ENCODE results near the gene TYK2. TPM values are rescaled to one million over a fixed set of nuclear protein-coding genes. Genes with fewer than 3 reads are reported as not detected.

The TYK2 gene
- total and polyA plus RNA-seq, 9 of the 15 experiments (the other 6 are each of a cell fraction or from before 2014, with no cell fraction given), result 15.0 to 182 (median 85.9) TPM

GRCh38 chr19:10416083-10416379, 35.7 kb upstream of the TYK2 start:
- intact Hi-C loops (cut with micrococcal nuclease), result no loop called here
- H3K4me1 ChIP-seq (replicated peaks in 1 of 2; ENCODE audit: control insufficient read depth in 2 of 2, insufficient read depth in 2 of 2, low read length in 2 of 2), result peaks cover 27 to 56% of the 10 kb centered on the region in 2 experiments
- in situ Hi-C loops (cut with MboI), result no loop called here
- H2AFZ ChIP-seq (ENCODE audit: low read depth, low read length), result peak overlapping the region; percentile 85
- ChIA-PET POLR2A (interaction anchor here (0.5 to 1.9 kb wide), 14 partner anchors 9 to 1524 kb away, joined by 3 to 9 read pairs (median 3); partner anchors contain the start of genes CDC37, CNN1, ICAM1 and TYK2), CTCF (ENCODE audit: low intra/inter-chr PET ratio) (interaction anchor here (0.6 to 2.5 kb wide), 3 partner anchors 9 to 414 kb away, joined by 3 to 10 read pairs (median 3); no protein-coding TSS in a partner anchor)
- no TSS peak for BruUV-seq (replicated peaks)
- ATAC-seq, result no peak
- peaks cover 4% of the 10 kb centered on the region for H3K9me3 ChIP-seq (replicated peaks; ENCODE audit: control insufficient read depth, insufficient read depth, low read depth, low read length)
- no peak for DNase-seq (ENCODE audit: extremely low read depth in 1 of 4, low spot score in 3 of 4)
- 1% methylated on average over 9 of the region's 9 CpGs for WGBS (ENCODE audit: insufficient coverage, low coverage, missing lambda C conversion rate)
- H3K9ac ChIP-seq (ENCODE audit: insufficient read depth in 1 of 2, low read depth in 2 of 2, low read length in 2 of 2), result peak overlapping the region; percentile 86 to 96
- H3K4me2 ChIP-seq (ENCODE audit: insufficient read depth, low read length), result peak overlapping the region; percentile 96
- peak overlapping the region; percentile 95 for H3K27ac ChIP-seq (ENCODE audit: extremely low read depth, low read depth, low read length)
- no peaks in the 10 kb centered on the region for H3K9me1 ChIP-seq (ENCODE audit: control insufficient read depth, insufficient read depth, low read length)
- FAIRE-seq, result no peak
- no peaks in the 10 kb centered on the region; the same call in 2 of the 3 replicates for H3K36me3 ChIP-seq (ENCODE audit: control insufficient read depth, insufficient read depth, low read length)
- H3K4me3 ChIP-seq, result peak overlapping the region; percentile 58
- H3K79me2 ChIP-seq (ENCODE audit: control insufficient read depth, insufficient read depth, low read length), result peaks cover 37% of the 10 kb centered on the region
- H4K20me1 ChIP-seq (replicated peaks; ENCODE audit: control insufficient read depth, insufficient read depth, low read length), result no peaks in the 10 kb centered on the region
- H3K27me3 ChIP-seq (ENCODE audit: control insufficient read depth in 2 of 2, insufficient read depth in 2 of 2, low read length in 2 of 2), result no peaks in the 10 kb centered on the region
- TF ChIP-seq BRCA1 (IDR thresholded peaks at IDR 0.05) (no peak), BRCA1 (CRISPR knock-in tag; IDR thresholded peaks at IDR 0.05) (no peak), ZNF12 (CRISPR knock-in tag; IDR thresholded peaks at IDR 0.05) (no peak), ZNF77 (CRISPR knock-in tag; IDR thresholded peaks at IDR 0.05) (no peak), AFF1 (IDR thresholded peaks at IDR 0.05; ENCODE audit: low read depth in 1 of 2, partially characterized antibody in 2 of 2) (no peak), CSDE1 (IDR thresholded peaks at IDR 0.05) (no peak), SRSF1 (IDR thresholded peaks at IDR 0.05; ENCODE audit: low read depth, low read length) (no peak), ZNF124 (CRISPR knock-in tag; IDR thresholded peaks at IDR 0.05) (no peak), IRF2 (CRISPR knock-in tag; IDR thresholded peaks at IDR 0.05) (no peak), MCM5 (IDR thresholded peaks at IDR 0.05; ENCODE audit: low read depth) (no peak), MEF2A (IDR thresholded peaks at IDR 0.05; ENCODE audit: control insufficient read depth, low read depth, low read length) (no peak), NUFIP1 (IDR thresholded peaks at IDR 0.05; ENCODE audit: partially characterized antibody) (no peak), ZBTB5 (IDR thresholded peaks at IDR 0.05) (no peak), ZNF707 (CRISPR knock-in tag; conservative IDR thresholded peaks at IDR 0.05) (no peak)
- TF ChIP-seq, protein P1, sequence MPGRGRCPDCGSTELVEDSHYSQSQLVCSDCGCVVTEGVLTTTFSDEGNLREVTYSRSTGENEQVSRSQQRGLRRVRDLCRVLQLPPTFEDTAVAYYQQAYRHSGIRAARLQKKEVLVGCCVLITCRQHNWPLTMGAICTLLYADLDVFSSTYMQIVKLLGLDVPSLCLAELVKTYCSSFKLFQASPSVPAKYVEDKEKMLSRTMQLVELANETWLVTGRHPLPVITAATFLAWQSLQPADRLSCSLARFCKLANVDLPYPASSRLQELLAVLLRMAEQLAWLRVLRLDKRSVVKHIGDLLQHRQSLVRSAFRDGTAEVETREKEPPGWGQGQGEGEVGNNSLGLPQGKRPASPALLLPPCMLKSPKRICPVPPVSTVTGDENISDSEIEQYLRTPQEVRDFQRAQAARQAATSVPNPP (IDR thresholded peaks at IDR 0.05; ENCODE audit: borderline replicate concordance, insufficient read depth, insufficient read length), result no peak
- TF ChIP-seq, protein P2, sequence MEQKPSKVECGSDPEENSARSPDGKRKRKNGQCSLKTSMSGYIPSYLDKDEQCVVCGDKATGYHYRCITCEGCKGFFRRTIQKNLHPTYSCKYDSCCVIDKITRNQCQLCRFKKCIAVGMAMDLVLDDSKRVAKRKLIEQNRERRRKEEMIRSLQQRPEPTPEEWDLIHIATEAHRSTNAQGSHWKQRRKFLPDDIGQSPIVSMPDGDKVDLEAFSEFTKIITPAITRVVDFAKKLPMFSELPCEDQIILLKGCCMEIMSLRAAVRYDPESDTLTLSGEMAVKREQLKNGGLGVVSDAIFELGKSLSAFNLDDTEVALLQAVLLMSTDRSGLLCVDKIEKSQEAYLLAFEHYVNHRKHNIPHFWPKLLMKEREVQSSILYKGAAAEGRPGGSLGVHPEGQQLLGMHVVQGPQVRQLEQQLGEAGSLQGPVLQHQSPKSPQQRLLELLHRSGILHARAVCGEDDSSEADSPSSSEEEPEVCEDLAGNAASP (IDR thresholded peaks at IDR 0.05), result no peak

Measured in K562 (cell line).